NCI-H345 treated with DMSO at 0.1 percent for 48 hours (cell line): ENCODE results near the gene PPP1R1C.

Experiments
- DNase-seq: peaks from one replicate; lab custom pipeline; 2025; ENCODE audit not compliant: unreplicated experiment; lab: John Stamatoyannopoulos, UW

PPP1R1C gene

DNA sequence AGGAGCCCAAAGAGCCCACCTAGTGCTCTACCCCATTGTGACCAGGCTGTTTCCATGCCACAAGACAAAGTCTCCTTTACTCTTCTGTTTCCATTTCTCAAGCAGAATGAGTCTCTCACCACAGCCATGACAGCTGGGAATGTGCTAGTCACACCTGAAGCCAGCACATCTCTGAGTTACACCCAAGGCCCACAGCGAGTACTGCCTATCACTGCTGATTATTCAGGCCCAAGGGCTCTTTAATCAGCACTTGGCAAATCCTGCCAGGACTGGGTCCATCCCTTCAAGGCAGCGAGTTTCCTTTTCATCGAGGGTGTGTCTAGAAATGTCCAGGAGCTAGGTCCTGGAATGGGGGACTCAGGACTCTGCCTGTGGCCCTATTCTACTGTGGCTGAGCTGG, 14.6 kb upstream of the PPP1R1C start:
- DNase-seq = no peak

DNA sequence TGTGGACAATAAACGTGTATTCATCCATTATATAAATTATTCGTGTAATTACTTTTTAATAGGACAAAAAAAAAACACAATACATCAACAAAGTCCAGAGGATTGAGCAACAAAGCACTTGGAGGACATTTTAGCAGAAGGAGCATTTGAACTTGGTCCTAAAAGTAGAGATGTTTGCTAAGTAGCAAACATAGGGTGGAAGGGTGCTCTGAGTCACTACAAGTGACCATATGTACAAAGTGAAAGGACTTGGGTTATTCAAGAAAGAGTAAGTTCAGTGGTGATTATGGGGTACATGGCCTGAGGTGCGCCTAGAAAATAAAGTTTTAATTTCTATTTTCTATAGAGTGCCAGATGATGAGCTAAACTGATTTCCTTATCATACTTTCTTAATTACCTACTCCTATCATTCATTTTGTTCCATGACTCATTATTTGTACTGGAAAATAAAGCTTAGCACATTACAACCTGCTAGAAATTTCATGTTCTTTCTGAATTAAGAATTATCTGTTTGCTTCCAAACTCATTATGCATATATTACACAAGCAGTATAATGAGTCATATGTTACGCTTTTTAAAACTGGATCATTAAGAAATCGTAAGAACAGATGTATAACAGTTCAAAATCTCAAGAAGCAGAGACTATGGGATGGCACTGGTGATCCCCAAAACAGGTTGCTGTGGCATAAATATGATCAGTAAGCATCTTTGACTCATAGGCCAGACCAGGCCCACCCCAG, 13.1 kb upstream of the PPP1R1C start:
- no peak for DNase-seq

DNA sequence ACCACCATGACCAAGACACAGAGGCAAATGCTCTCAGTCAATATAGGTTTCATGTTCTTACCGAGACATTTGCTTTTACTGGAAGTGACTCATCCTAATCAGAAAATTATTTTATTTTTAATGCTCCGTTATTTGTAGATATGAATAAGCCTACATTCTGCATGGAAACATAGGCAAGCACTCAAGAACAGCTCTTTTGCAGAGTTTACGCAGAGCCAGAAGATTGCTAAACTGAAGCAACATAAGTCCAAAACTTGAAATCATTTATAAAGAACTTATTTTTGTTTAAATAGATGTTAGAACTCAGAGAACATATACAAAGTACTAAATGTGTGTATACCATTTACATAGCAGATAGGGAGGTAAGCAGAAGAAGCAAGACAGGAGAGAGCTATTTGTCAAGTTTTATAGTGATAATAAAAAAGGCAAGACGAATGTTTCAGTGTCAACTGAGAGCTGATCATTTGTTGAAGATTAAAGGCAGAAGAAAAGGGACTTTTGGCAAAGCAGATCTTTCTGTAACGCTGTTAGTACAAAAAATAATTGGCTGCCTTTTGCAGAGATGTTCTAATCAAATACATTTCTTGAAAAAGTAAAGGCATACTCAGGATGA, 12.4 kb upstream of the PPP1R1C start:
- no peak for DNase-seq

DNA sequence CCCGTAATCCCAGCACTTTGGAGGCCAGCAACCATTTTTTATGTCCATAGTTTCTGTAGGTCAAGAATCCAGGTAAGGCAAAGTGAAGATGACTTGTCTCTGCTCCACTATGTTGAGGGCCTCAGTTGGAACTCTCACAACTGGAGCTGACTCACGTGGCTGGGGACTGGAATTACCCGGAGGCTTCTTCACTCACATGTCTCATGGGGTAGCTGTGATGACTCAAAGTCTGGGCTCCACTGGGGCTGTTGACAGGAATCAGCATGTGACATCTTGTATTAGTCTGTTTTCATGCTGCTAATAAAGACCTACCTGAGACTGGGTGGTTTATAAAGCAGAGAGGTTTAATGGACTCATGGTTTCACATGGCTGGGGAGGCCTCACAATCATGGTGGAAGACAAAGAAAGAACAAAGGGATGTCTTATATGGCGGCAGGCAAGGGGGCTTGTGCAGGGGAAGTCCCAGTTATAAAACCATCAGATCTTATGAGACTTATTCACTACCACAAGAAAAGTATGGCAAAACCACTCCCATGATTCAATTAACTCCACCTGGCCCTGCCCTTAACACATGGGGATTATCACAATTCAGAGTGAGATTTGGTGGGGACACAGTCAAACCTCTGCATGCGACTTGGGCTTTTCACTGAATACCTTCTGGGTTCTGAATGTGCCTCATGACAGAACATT, 7.8 kb upstream of the PPP1R1C start:
- no peak for DNase-seq

DNA sequence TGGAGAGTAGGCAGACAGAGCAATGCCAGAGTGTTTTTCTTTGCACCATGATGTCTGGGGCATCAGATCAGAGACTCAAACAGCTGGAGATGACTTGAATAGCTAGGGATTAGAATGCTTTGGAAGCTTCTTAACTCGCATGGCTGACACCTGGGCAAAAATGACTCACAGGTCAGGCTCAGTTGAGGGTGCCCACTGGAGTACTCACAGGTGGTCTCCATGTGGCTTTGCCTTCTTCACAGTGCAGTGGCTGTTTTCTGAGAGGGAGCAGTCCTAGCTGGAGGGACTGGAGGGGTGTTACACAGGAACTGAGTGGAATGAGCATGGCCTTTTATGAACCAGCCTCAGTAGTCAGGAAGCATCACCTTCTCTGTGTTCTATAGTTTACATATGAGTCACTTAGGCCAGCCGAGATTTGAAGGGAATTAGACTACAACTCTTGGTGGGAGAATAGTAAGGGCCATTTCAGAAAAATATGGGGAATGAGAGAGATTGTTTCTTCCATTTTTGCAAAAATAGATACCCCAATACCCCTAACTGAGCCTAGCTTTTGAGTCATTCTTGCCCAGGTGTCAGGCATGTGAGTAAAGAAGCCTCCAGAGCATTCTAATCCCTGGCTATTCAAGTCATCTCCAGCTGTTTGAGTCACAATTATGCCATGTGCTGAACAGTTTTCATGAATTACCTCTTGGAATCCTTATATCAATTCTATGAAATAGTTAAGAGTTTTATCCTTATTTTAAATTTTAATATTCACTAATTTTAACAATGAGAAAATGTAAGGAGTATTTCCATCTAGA, 7.1 kb upstream of the PPP1R1C start:
- DNase-seq = no peak

DNA sequence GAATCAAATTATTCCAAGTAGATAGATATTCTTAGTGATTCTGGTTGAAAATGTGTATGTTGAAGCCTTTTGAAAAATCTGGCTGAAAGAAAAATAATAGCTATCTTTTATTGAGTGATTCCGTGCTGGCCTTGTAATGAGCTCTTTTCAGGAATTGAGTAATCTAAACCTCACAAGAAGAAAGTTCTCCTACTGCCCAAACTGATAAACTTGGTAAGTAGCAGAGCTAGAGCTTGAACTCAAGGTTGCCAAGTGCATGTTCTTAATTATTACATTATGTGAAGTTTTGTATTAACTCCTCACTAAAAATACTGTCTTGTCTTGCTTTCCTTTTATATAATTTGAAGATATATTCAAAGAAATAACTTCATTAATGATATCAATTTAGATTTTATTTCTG, 1.6 kb upstream of the PPP1R1C start:
- no peak for DNase-seq

DNA sequence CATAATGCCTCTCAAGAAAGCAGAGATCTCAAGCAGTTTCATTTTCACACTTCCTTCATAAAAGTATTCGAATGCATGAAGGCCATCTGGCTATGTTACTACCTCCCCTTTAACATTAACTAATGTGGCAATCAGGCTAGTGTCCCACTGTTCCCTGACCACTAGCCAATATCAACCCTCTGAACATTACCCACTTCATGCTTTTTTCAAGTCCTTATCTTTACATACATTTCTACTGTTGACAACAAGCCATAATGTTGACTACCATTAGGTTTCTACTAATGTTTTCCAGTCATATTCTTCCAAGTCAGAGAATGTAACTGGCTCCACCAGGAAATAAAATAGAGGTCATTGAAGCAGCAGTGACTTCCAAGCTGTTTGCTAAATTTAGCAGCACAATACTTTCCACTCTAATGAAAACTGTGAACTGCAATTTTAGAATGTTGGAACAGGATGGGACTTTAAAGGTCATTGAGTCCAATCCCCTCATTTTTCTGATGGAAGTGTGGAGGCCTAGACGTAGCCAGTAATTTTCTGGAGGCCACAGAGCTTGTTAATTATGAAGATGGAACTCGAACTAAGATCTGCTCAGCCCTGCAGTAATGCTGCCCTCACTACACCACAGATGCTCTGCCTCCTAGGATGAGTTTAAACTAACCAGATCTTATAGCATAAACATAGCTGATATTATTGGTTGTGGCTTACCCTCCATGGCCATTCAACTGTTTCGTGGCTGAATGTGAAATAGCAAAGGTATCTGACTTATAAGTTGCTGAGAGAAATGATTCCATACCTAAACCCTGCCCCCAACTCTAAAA, 630 bp upstream of the PPP1R1C start:
- no peak for DNase-seq

DNA sequence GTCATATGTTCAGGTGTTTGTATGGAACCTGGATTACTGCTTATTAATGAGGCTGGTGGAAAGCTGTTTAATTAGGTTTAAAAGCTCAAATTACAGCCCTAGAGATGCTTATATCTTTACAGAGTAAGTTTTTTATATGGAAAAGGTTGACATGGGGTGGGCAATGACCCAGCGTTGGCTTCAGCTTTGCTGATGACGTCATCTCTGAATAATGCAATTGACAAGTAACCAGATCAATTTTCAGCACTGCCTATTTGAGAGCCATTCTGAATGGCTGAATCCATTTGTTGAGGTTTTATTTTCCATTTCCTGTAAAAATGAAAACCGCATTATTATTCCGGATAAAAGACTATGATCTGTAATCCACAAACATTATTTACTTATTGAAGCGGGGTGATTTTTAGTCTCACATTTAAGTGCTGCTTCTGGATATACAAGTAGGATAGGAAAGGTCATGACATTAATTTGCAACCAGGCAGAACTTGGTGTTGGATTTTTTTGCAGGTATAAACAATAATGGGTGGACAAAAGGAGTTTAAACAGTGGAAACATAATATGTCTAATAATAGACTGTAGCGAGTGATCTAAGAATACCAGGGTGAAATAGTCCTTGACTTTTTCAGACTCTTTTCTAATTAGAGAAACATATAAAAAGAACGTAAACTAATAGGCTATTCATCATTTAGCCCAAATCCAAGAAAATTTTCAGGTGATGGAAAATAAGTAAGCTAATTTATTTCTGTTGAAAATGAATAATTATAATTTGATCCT, 2.7 kb downstream of the PPP1R1C start:
- DNase-seq = no peak

DNA sequence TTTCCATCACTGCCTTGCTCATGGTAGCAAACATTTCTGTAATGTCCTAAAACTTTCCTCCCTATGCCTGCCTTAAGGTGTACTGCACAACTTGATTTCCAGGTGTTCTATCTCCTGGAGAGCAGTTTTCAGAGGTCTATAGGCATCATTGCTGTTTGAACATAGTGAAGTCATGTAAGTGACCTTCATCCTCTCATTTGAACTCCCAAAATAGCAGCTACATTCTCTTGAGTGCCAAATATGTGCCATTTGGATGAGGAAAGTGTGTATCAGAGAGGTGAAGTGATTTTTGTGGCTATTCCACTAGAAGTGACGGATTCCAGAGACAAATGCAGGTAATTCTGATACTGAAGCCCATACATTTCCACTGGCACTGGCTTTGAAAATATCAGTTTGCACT, 3.4 kb downstream of the PPP1R1C start:
- no peak for DNase-seq

DNA sequence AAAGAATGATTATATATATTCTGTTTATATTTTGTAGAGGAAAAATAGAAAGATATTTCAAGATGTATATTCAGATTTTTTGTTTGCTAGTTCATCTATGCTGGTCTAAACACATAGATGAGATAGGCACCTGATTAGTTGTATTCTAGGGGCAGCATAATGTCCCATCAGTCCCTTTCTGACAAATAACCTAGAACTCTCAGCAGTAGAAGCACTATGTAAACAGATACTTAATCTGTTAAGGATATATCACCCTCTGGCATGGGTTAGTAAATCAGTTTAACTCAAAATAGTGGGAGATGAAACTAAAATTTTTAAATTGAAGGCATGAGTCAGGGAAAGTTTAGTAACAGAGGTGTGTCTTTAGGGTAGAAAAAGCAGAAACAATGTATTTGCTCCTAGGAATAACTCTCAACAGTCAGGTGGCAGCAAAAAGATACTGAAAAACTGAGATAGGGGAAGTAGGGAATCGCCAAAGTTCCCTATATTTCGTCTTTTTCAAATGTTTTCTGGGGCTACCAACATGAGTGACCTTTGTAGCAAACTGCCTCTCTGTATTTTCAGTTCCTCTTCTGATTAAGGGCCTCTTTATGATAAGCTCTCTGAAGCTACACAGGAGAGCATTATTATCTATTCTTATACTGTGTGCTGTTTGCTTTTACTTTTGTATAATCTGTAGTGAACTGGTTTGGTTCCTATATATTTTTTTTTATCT, 5.7 kb downstream of the PPP1R1C start:
- DNase-seq = no peak

DNA sequence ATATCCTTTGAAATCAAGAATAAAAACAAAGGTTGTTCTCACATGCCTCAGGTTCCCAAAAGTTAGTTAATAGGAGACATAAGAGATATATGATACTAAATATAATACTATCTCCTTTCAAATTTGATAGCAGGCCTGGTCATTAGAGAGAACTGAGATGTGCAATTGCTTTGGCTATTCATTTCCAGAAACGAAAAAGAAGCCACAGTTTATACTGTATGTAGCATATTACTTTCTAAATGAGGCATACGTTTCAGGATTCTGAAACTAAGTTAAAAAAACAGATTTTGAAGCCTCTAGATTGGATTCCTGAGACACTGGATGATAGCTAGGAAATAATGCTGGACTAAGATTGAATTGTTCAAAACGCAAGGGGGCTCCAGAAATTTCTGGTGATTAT, 7.1 kb downstream of the PPP1R1C start:
- DNase-seq = no peak

DNA sequence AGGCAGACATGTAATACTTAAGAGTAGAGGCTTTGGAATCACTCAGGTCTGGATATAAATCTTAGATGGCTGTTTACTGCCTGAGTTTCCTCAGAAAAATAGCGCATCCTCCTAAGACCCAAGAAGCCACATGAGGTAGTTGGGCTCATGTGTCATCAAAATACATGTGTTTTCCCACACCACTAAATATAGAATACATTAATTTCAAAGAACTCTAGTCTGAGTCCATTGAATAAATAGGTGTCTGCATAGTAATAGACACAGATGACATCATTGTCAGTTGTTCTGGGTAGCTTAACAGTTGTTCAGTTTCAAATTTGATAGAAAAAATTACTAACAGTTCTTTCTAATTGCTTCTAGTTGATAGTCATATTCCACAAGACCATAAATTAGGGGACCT, 9.6 kb downstream of the PPP1R1C start:
- no peak for DNase-seq

DNA sequence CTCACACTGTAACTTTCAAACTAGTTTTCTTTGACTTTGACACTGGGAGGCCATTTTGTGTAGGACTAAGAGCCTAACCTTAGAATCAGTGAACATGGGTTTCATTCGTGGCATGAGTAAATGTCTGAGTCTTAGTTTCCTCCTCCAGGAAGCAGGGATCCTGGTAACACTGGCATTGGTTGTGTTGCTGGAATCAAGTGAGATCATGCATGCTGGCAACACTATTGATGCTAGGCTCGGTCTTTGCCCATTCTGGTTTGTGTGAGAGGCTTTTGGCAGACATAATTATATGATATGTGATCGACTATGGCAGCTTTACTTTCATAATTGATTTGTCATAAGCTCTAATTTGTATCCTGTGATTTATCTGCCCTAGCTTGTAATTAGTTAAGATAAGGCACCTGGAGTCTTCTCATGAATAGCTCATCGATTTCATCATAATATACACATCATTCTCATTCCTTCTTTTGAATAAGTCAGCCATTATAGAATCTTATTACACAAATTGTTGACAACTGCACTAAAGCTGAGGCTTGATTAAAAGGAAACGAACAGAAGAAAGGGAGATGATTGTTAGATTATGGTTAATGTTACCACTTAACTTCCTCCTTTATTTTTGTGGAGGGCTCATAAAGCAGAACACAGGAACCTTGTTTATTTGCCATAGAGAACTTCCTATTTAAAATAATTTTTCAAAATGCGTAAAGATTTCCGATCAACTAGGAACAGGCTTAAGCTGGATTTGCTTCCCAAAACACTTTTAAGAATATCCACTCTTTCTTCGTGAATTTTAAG, 12.6 kb downstream of the PPP1R1C start:
- no peak for DNase-seq

DNA sequence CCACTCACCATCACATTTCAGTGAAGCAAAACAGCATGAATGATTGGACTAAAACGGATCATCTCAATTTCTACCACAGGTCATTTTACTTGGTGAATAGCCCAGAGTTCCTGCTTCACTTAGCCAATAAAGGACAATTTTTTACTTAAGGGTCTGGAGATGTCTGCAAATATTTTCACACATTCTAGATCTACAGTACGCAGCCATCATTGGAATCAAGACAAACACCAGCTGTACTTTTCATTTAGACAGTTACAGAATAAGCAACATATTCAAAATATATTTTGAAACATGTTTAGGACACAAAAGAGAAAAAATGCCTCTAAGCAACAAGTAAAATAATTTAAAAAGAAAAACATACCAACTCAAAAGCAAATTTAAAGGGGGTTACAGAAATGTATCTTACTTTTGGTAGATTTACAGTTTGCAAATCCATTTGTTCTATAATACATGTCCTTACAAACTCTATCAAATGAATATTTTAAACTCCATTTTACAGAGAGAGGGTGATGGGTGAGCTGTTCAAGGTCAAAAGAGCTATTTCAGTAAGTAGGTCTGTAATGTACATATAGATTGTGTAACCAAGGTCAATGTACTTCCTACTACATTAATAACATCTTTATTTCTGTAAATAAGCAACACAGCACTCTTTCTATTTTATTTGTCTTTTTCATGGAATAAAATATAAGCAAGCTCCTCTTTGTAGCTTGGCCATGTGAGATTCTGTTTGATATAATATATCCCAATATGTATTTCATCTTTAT, 13.4 kb downstream of the PPP1R1C start:
- no peak for DNase-seq

DNA sequence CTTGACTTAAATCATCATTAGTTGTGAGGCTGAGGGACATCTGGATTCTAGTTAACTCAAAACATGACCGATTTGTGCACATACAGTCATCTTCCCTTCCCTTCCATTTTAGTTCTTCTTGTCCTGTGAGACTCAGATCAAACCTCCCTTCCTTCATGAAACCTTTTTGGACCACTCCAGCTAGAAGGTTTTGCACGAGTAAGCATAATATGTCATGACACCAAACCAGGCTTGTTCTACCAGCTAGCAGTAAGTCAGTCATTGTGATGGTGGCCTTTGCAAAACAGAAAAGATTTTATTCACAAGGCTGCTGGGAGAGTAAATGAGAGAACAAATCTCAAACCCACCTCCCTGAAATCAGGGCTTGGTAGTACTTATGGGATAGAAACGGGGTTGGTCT, 14.3 kb downstream of the PPP1R1C start:
- DNase-seq = no peak

DNA sequence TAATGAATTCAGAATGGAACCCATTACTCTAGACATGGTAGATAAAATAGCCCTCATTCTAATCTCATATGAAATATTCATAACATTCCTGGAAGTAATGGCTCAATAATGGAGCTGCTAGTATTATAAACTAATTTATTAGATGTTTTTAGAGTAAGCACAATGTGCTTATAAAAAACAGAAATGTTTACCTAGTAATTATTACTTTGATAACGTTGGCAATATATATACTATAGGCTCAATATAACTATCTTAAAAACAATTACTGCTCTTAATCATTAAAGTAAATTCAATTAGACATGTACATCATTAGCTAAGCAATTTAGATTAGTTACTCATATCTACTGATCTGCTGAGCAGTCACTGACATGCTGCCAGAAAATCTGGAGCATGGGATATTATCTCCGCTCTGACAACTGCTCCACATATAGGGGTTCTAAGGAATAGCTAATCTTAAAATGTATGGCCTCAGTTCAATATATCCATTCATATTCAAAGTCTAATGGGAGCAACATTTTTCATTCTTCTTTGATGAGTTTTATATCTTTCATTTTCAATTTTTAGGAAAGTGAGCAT, 19.4 kb downstream of the PPP1R1C start:
- DNase-seq = no peak

DNA sequence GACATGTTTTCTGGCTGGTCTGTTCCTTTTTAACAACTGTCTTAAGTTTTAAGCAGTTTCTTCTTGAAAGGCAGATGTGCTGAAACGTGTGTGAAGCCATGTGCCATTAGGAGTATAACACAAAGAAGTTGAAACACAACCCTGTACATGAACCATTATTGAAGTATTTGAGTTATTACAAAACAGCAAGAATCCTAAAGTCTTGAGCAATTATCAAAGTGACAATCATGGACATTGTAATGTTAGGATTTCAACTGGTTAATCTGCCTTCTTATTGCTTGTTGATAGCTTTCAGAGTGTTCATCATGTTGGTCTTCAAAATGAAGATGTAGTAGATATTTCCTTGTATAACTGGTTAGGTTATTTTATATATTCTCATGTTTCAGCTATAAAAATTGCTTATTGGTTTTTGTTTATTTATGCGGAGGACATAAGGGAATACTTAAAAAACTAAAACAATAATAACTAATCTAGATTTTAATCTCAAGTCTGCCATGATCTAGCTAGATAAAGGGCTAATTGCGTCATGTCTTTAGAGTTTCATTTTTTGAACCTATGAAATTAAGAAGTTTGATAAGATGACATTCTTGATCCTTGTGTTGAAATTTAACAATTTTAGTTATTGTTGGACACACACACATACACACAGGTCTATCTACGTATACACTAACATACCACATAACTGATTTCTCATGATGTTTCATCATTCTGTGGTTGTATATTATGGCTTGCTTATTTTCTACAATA, 21.1 kb downstream of the PPP1R1C start:
- DNase-seq = no peak
